SK-N-SH (cell line): ENCODE data around the gene SYT6. TPM values are rescaled to one million over a fixed set of nuclear protein-coding genes. Genes with fewer than 3 reads are reported as not detected.

Experiments
- CTCF ChIA-PET: fragments of 300-600, 350-600 bp; formaldehyde crosslinking; extraction: SDS; loops from one replicate; lab custom pipeline; 2021; lab: Yijun Ruan, JAX
- POLR2A ChIA-PET: fragments of 350-600 bp; sonication (Branson Sonifier 250); formaldehyde crosslinking; extraction: SDS; loops from one replicate; lab custom pipeline; 2020; ENCODE audit warnings: antibody characterized with exemption, inconsistent platforms; lab: Yijun Ruan, JAX
- DNase-seq: peaks from one replicate; pipeline ENCODE4 v3.0.0; 2012
- H2AFZ ChIP-seq: fragments of 200-600 bp; sonication (generic); 2 replicates; pipeline ENCODE4 v1.8.1; 2016; ENCODE audit warnings: antibody characterized with exemption, mild to moderate bottlenecking, low read depth
- H3F3A ChIP-seq: fragments of 200-600 bp; sonication (generic); replicated peaks from 2 replicates; pipeline ENCODE3; 2016; ENCODE audit warnings: antibody characterized with exemption, mild to moderate bottlenecking; ENCODE audit not compliant: insufficient read depth
- H3K27ac ChIP-seq, 2 experiments: fragments of 200-500 bp in 1 of 2; fragments of 200-600 bp in 1 of 2; sonication (Bioruptor generic) in 1 of 2; sonication (generic), shearing (Covaris generic) in 1 of 2; 2 replicates each; pipeline versions ENCODE4 v1.5.1 to v1.6.1; 2014 to 2016; ENCODE audit warnings: low read depth in 2 of 2, inconsistent platforms in 1 of 2, low read length in 1 of 2, mild to moderate bottlenecking in 1 of 2, mixed read lengths in 1 of 2
- H3K27me3 ChIP-seq: fragments of 200-600 bp; sonication (generic), shearing (Covaris generic); 2 replicates; pipeline ENCODE4 v1.6.1; 2016; ENCODE audit warnings: mixed run types; ENCODE audit not compliant: insufficient read depth
- H3K36me3 ChIP-seq, 2 experiments: fragments of 200-500 bp in 1 of 2; fragments of 200-600 bp in 1 of 2; sonication (Bioruptor generic) in 1 of 2; sonication (generic) in 1 of 2; replicated peaks in 1 of 2; 2 replicates each; pipeline versions ENCODE3 to v1.5.1; 2014 to 2016; ENCODE audit warnings: low read length in 1 of 2, mild to moderate bottlenecking in 1 of 2; ENCODE audit not compliant: insufficient read depth in 2 of 2, control insufficient read depth in 1 of 2
- H3K4me1 ChIP-seq, 2 experiments: fragments of 200-500 bp in 1 of 2; fragments of 200-600 bp in 1 of 2; sonication (Bioruptor generic) in 1 of 2; sonication (generic), shearing (Covaris generic) in 1 of 2; 2 replicates each; pipeline versions ENCODE4 v1.5.1 to v1.6.1; 2014 to 2016; ENCODE audit warnings: low read depth in 1 of 2, low read length in 1 of 2, mixed run types in 1 of 2; ENCODE audit not compliant: insufficient read depth in 2 of 2, control insufficient read depth in 1 of 2
- H3K4me2 ChIP-seq: fragments of 200-600 bp; sonication (generic), shearing (Covaris generic); 2 replicates; pipeline ENCODE4 v1.6.1; 2017; ENCODE audit warnings: mixed run types
- H3K4me3 ChIP-seq, 2 experiments: fragments of 200-500 bp in 1 of 2; fragments of 200-600 bp in 1 of 2; sonication (Bioruptor generic) in 1 of 2; sonication (generic), shearing (Covaris generic) in 1 of 2; 2 replicates each; pipeline versions ENCODE4 v1.5.1 to v1.8.1; 2014 to 2016; ENCODE audit warnings: low read depth in 2 of 2, inconsistent platforms in 1 of 2, low read length in 1 of 2, mild to moderate bottlenecking in 1 of 2, mixed read lengths in 1 of 2, moderate library complexity in 1 of 2
- H3K79me2 ChIP-seq: fragments of 200-600 bp; sonication (generic); 2 replicates; pipeline ENCODE4 v1.8.1; 2017; ENCODE audit warnings: mild to moderate bottlenecking; ENCODE audit not compliant: insufficient read depth
- H3K9ac ChIP-seq: fragments of 200-600 bp; sonication (generic); 2 replicates; pipeline ENCODE4 v1.6.1; 2017; ENCODE audit warnings: mixed run types
- H3K9me2 ChIP-seq: fragments of 200-600 bp; sonication (generic); 2 replicates; pipeline ENCODE4 v1.6.1; 2017; ENCODE audit warnings: mixed run types
- H3K9me3 ChIP-seq: fragments of 200-600 bp; sonication (generic); 2 replicates; pipeline ENCODE4 v1.6.1; 2017; ENCODE audit warnings: mixed run types, mild to moderate bottlenecking, moderate library complexity
- H4K20me1 ChIP-seq: fragments of 200-600 bp; sonication (generic); 2 replicates; pipeline ENCODE4 v1.6.1; 2017; ENCODE audit warnings: mild to moderate bottlenecking, mixed run types; ENCODE audit not compliant: insufficient read depth
- ELF1 ChIP-seq: IDR thresholded peaks from 2 replicates; pipeline ENCODE4 v1.4.0; 2012
- EZH2phosphoT487 ChIP-seq: fragments of 200-600 bp; sonication (generic); IDR thresholded peaks from 2 replicates; pipeline ENCODE4 v1.6.1; 2017; ENCODE audit warnings: low read depth, mixed run types, mild to moderate bottlenecking, antibody characterized with exemption, moderate library complexity, borderline replicate concordance
- FOXJ3 ChIP-seq: sonication (generic); formaldehyde crosslinking; IDR thresholded peaks from 2 replicates; pipeline ENCODE4 v1.5.1; 2020; ENCODE audit warnings: mild to moderate bottlenecking, missing genetic modification reagents
- GATA2 ChIP-seq: sonication (generic); formaldehyde crosslinking; IDR thresholded peaks from 2 replicates; pipeline ENCODE4 v1.5.0; 2020; ENCODE audit warnings: mild to moderate bottlenecking, missing genetic modification reagents
- JUND ChIP-seq: IDR thresholded peaks from 2 replicates; pipeline ENCODE4 v1.4.0; 2012
- MEF2A ChIP-seq: IDR thresholded peaks from 2 replicates; pipeline ENCODE4 v1.4.0; 2012; ENCODE audit warnings: low read depth, borderline replicate concordance
- MXI1 ChIP-seq: IDR thresholded peaks from 2 replicates; pipeline ENCODE4 v1.6.1; 2012; ENCODE audit warnings: mild to moderate bottlenecking, low read depth, low read length, improper control_type of control experiment
- NRF1 ChIP-seq: IDR thresholded peaks from 2 replicates; pipeline ENCODE4 v1.6.1; 2012; ENCODE audit warnings: low read depth, mild to moderate bottlenecking, low read length
- RAD21 ChIP-seq: IDR thresholded peaks from 2 replicates; pipeline ENCODE4 v1.6.1; 2012; ENCODE audit warnings: mild to moderate bottlenecking, low read length
- RCOR1 ChIP-seq: fragments of 150-350 bp; IDR thresholded peaks from 2 replicates; pipeline ENCODE4 v1.6.1; 2017; ENCODE audit warnings: antibody characterized with exemption, low read length
- RFX5 ChIP-seq: IDR thresholded peaks from 2 replicates; pipeline ENCODE4 v1.6.1; 2012; ENCODE audit warnings: mild to moderate bottlenecking, improper control_type of control experiment, low read length
- TAF1 ChIP-seq: IDR thresholded peaks from 2 replicates; pipeline ENCODE4 v1.6.1; 2012; ENCODE audit warnings: low read depth, mild to moderate bottlenecking, low read length, moderate library complexity, borderline replicate concordance
- WGBS: methylation state at CpG from one replicate; pipeline ENCODE4 v1.1.6; 2017; ENCODE audit warnings: low lambda C conversion rate; 5-methylcytosine and 5-hydroxymethylcytosine counted together
- polyA plus RNA-seq, 3 experiments: library from polyadenylated mRNA; depleted of rRNA; stranded (reverse); fragments of >200 nt; gene quantifications; 2 replicates each; pipeline ENCODE4 v1.2.3, GENCODE V29; 2012
- TF ChIP-seq, protein P1 (sequence below): IDR thresholded peaks from 2 replicates; pipeline ENCODE4 v1.4.0; 2012; ENCODE audit warnings: low read depth
- TF ChIP-seq, protein P2 (sequence below): IDR thresholded peaks from 2 replicates; pipeline ENCODE4; 2012
- TF ChIP-seq, protein P3 (sequence below): IDR thresholded peaks from 2 replicates; pipeline ENCODE4 v1.4.0; 2012; ENCODE audit warnings: low read depth, borderline replicate concordance
- TF ChIP-seq, protein P4 (sequence below): IDR thresholded peaks from 2 replicates; pipeline ENCODE4 v1.6.1; 2012; ENCODE audit warnings: mild to moderate bottlenecking, low read depth, low read length, moderate library complexity
- TF ChIP-seq, protein P5 (sequence below): fragments of 150-350 bp; IDR thresholded peaks from 2 replicates; pipeline ENCODE4 v1.6.1; 2016; ENCODE audit warnings: mild to moderate bottlenecking, low read depth, low read length
- TF ChIP-seq, protein P6 (sequence below): fragments of 150-350 bp; IDR thresholded peaks from 2 replicates; pipeline ENCODE4 v1.6.1; 2017; ENCODE audit warnings: antibody characterized with exemption, low read length, low read depth, borderline replicate concordance
- TF ChIP-seq, protein P7 (sequence below): IDR thresholded peaks from 2 replicates; pipeline ENCODE4 v1.4.0; 2012; ENCODE audit warnings: low read depth, borderline replicate concordance

Gene SYT6
- polyA plus RNA-seq, 1 of the 3 experiments (the other 2 are of a cell fraction), result not detected

DNA sequence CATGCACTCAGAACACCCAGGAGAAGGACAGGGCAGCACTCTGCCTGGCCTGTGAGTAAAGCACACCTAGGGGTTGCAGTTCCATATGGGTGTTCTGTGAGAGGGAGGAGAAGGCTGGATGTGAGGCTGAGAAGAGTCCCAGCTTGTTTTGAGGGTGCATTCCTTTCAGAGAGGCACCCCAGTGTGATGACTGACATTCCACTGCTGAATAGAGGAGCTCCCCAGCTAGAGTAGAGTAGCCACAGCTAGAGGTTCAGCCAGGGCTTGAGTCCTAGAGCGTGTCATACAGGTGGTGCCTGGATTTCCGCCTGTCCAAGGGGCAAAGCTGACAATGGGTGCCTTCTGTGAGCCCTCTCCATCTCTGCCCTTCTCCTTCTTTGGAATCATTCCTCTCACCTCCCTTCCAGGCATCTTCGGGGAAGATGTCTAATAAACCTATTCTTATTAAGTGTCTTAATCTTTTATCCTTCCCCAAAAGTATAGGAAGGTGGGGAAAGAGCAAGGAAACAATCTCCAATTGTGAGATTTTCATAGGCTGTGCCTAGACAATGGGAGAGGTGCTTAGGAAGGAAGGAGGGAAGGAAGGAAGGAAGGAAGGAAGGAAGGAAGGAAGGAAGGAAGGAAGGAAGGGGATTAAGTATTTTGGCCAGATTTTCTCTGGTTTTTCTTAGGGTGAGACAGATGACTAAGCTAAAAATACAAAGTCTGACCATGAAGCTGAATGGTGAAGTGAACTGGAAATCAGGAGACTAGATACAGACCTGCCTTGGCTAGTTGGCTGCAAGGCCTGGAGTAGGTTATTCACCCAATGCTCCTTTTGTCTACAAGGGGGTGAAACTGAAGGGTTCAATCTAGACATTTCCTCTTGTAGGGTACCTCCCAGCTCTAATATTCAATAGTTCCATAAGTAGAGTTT lies 43.6 kb upstream of the SYT6 start:
- Histone ChIP-seq H3K9ac (no peak overlapping the region), H3F3A (no peaks in the 10 kb centered on the region), H3K36me3 (no peaks in the 10 kb centered on the region), H3K27ac (no peak overlapping the region), H3K79me2 (no peaks in the 10 kb centered on the region), H3K27me3 (no peaks in the 10 kb centered on the region; the same call in 1 of the 2 replicates), H3K9me2 (no peaks in the 10 kb centered on the region), H3K4me1 (peaks cover 0 to 9% of the 10 kb centered on the region in 2 experiments; a peak in 1 of 4 replicates), H3K4me2 (no peak overlapping the region), H2AFZ (no peak overlapping the region), H3K4me3 (no peak overlapping the region), H3K9me3 (no peaks in the 10 kb centered on the region), H4K20me1 (no peaks in the 10 kb centered on the region)
- TF ChIP-seq, protein P1, sequence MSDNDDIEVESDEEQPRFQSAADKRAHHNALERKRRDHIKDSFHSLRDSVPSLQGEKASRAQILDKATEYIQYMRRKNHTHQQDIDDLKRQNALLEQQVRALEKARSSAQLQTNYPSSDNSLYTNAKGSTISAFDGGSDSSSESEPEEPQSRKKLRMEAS, result no peak
- TF ChIP-seq, protein P2, sequence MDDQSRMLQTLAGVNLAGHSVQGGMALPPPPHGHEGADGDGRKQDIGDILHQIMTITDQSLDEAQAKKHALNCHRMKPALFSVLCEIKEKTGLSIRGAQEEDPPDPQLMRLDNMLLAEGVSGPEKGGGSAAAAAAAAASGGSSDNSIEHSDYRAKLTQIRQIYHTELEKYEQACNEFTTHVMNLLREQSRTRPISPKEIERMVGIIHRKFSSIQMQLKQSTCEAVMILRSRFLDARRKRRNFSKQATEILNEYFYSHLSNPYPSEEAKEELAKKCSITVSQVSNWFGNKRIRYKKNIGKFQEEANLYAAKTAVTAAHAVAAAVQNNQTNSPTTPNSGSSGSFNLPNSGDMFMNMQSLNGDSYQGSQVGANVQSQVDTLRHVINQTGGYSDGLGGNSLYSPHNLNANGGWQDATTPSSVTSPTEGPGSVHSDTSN, result no peak
- TF ChIP-seq MXI1, result no peak
- no peak for TF ChIP-seq MEF2A
- no peak for TF ChIP-seq RCOR1
- TF ChIP-seq NRF1, result no peak
- no peak for TF ChIP-seq EZH2phosphoT487
- TF ChIP-seq, protein P3, sequence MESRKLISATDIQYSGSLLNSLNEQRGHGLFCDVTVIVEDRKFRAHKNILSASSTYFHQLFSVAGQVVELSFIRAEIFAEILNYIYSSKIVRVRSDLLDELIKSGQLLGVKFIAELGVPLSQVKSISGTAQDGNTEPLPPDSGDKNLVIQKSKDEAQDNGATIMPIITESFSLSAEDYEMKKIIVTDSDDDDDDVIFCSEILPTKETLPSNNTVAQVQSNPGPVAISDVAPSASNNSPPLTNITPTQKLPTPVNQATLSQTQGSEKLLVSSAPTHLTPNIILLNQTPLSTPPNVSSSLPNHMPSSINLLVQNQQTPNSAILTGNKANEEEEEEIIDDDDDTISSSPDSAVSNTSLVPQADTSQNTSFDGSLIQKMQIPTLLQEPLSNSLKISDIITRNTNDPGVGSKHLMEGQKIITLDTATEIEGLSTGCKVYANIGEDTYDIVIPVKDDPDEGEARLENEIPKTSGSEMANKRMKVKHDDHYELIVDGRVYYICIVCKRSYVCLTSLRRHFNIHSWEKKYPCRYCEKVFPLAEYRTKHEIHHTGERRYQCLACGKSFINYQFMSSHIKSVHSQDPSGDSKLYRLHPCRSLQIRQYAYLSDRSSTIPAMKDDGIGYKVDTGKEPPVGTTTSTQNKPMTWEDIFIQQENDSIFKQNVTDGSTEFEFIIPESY, result no peak
- TF ChIP-seq RFX5, result no peak
- TF ChIP-seq FOXJ3 (CRISPR knock-in tag), result no peak
- no peak for TF ChIP-seq JUND
- no peak for TF ChIP-seq RAD21
- TF ChIP-seq ELF1, result no peak
- TF ChIP-seq, protein P4, sequence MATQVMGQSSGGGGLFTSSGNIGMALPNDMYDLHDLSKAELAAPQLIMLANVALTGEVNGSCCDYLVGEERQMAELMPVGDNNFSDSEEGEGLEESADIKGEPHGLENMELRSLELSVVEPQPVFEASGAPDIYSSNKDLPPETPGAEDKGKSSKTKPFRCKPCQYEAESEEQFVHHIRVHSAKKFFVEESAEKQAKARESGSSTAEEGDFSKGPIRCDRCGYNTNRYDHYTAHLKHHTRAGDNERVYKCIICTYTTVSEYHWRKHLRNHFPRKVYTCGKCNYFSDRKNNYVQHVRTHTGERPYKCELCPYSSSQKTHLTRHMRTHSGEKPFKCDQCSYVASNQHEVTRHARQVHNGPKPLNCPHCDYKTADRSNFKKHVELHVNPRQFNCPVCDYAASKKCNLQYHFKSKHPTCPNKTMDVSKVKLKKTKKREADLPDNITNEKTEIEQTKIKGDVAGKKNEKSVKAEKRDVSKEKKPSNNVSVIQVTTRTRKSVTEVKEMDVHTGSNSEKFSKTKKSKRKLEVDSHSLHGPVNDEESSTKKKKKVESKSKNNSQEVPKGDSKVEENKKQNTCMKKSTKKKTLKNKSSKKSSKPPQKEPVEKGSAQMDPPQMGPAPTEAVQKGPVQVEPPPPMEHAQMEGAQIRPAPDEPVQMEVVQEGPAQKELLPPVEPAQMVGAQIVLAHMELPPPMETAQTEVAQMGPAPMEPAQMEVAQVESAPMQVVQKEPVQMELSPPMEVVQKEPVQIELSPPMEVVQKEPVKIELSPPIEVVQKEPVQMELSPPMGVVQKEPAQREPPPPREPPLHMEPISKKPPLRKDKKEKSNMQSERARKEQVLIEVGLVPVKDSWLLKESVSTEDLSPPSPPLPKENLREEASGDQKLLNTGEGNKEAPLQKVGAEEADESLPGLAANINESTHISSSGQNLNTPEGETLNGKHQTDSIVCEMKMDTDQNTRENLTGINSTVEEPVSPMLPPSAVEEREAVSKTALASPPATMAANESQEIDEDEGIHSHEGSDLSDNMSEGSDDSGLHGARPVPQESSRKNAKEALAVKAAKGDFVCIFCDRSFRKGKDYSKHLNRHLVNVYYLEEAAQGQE, result no peak
- no peak for TF ChIP-seq TAF1
- TF ChIP-seq, protein P5, sequence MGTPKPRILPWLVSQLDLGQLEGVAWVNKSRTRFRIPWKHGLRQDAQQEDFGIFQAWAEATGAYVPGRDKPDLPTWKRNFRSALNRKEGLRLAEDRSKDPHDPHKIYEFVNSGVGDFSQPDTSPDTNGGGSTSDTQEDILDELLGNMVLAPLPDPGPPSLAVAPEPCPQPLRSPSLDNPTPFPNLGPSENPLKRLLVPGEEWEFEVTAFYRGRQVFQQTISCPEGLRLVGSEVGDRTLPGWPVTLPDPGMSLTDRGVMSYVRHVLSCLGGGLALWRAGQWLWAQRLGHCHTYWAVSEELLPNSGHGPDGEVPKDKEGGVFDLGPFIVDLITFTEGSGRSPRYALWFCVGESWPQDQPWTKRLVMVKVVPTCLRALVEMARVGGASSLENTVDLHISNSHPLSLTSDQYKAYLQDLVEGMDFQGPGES, result no peak
- TF ChIP-seq, protein P6, sequence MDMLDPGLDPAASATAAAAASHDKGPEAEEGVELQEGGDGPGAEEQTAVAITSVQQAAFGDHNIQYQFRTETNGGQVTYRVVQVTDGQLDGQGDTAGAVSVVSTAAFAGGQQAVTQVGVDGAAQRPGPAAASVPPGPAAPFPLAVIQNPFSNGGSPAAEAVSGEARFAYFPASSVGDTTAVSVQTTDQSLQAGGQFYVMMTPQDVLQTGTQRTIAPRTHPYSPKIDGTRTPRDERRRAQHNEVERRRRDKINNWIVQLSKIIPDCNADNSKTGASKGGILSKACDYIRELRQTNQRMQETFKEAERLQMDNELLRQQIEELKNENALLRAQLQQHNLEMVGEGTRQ, result no peak
- TF ChIP-seq, protein P7, sequence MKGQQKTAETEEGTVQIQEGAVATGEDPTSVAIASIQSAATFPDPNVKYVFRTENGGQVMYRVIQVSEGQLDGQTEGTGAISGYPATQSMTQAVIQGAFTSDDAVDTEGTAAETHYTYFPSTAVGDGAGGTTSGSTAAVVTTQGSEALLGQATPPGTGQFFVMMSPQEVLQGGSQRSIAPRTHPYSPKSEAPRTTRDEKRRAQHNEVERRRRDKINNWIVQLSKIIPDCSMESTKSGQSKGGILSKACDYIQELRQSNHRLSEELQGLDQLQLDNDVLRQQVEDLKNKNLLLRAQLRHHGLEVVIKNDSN, result no peak
- TF ChIP-seq GATA2, result no peak
- CTCF ChIA-PET, result no interaction called here
- POLR2A ChIA-PET, result no interaction called here
- WGBS, result 9% methylated on average over 3 of the region's 3 CpGs
- DNase-seq, result no peak
